NCI-H1417 treated with DMSO at 0.1 percent for 48 hours (cell line): ENCODE data around the gene ADGRD1.
"Not testable (repeated sequence)": the region's sequence is repeated elsewhere in the genome, so short reads cannot be mapped to it uniquely, and the experiment has no call there.

Source experiments
- DNase-seq: peaks from one replicate; lab custom pipeline; 2025; lab: John Stamatoyannopoulos, UW

Gene ADGRD1

GRCh38 chr12:130937546-130937945 lies 16.2 kb upstream of the ADGRD1 start:
- not testable (repeated sequence) for DNase-seq

- no peak for DNase-seq
Observed at GRCh38 chr12:130938186-130938585, 15.5 kb upstream of the ADGRD1 start.

- no peak for DNase-seq
Observed at GRCh38 chr12:130944878-130945277, 8.8 kb upstream of the ADGRD1 start.

GRCh38 chr12:130945786-130946492 lies 7.8 kb upstream of the ADGRD1 start:
- no peak for DNase-seq

GRCh38 chr12:130947028-130947613 lies 6.6 kb upstream of the ADGRD1 start:
- DNase-seq, result no peak

- DNase-seq, result no peak
Observed at GRCh38 chr12:130948136-130948535, 5.6 kb upstream of the ADGRD1 start.

GRCh38 chr12:130948751-130949150 lies 5.0 kb upstream of the ADGRD1 start:
- DNase-seq, result no peak

GRCh38 chr12:130949806-130950205 lies 3.9 kb upstream of the ADGRD1 start:
- DNase-seq, result no peak

- no peak for DNase-seq
Observed at GRCh38 chr12:130951636-130952035, 2.1 kb upstream of the ADGRD1 start.

- DNase-seq, result no peak
Observed at GRCh38 chr12:130952171-130952954, 1.3 kb upstream of the ADGRD1 start.

GRCh38 chr12:130954544-130954831 lies 781 bp downstream of the ADGRD1 start:
- DNase-seq, result no peak

GRCh38 chr12:130955238-130955816 lies 1.6 kb downstream of the ADGRD1 start:
- no peak for DNase-seq

- no peak for DNase-seq
Observed at GRCh38 chr12:130956009-130956408, 2.3 kb downstream of the ADGRD1 start.

- DNase-seq, result no peak
Observed at GRCh38 chr12:130956456-130957303, 3.0 kb downstream of the ADGRD1 start.

- DNase-seq, result no peak
Observed at GRCh38 chr12:130957304-130957621, 3.6 kb downstream of the ADGRD1 start.

GRCh38 chr12:130958557-130959140 lies 4.9 kb downstream of the ADGRD1 start:
- no peak for DNase-seq

- DNase-seq, result no peak
Observed at GRCh38 chr12:130959632-130960031, 5.9 kb downstream of the ADGRD1 start.

- DNase-seq, result no peak
Observed at GRCh38 chr12:130960058-130960457, 6.4 kb downstream of the ADGRD1 start.

GRCh38 chr12:130960787-130961186 lies 7.1 kb downstream of the ADGRD1 start:
- no peak for DNase-seq

GRCh38 chr12:130961921-130962451 lies 8.3 kb downstream of the ADGRD1 start:
- no peak for DNase-seq

GRCh38 chr12:130965214-130965613 lies 11.5 kb downstream of the ADGRD1 start:
- no peak for DNase-seq

- DNase-seq, result no peak
Observed at GRCh38 chr12:130965668-130966067, 12.0 kb downstream of the ADGRD1 start.
